Stomach smooth muscle (tissue), 2 donors: ENCODE results near the gene LMF1.

Experiments used
- H3K27ac ChIP-seq: one replicate; pipeline ENCODE4 v1.7.0; 2013; ENCODE audit warnings: mild to moderate bottlenecking, low read length, inconsistent platforms
- H3K27me3 ChIP-seq, 2 donors: one replicate each; pipeline ENCODE4 v1.7.0; 2013; ENCODE audit warnings: low read length in 2 of 2; ENCODE audit not compliant: insufficient read depth in 2 of 2, control insufficient read depth in 1 of 2
- H3K36me3 ChIP-seq, 2 donors: one replicate each; pipeline ENCODE4 v1.7.0; 2013; ENCODE audit warnings: low read length in 2 of 2; ENCODE audit not compliant: control insufficient read depth in 2 of 2, insufficient read depth in 2 of 2
- H3K4me1 ChIP-seq: one replicate; pipeline ENCODE4 v1.7.0; 2013; ENCODE audit warnings: low read length; ENCODE audit not compliant: control insufficient read depth, insufficient read depth
- H3K4me3 ChIP-seq, 2 donors: one replicate each; pipeline ENCODE4 v1.7.0; 2013; ENCODE audit warnings: low read length in 2 of 2
- H3K9ac ChIP-seq, 2 donors: one replicate each; pipeline ENCODE4 v1.7.0; 2013; ENCODE audit warnings: low read length in 2 of 2, mild to moderate bottlenecking in 1 of 2
- H3K9me3 ChIP-seq, 2 donors: one replicate each; pipeline ENCODE4 v1.7.0; 2013; ENCODE audit warnings: low read length in 2 of 2; ENCODE audit not compliant: control insufficient read depth in 2 of 2
- donor health status: healthy.
- donor health status: Pancreatic carcinoma.

LMF1 gene

DNA sequence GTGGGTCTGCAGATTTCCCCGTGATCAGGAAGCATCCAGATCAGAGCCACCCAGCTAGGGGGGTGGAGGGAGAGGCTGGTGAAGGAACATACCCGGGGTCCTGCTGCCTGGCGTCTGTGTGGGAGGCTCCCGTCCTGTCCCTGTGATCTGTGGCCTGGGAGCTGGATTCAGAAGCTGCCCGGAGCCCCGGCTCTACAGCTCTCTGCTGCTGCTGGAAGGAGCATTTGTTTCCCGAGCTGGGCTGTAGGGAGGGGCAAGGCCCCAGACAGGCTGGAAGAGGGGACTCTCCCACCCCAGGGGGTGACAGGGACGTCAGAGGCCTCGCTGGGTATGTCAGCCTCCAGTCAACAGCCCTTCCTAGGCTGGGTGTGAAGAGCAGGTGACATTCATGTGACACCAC is 21.0 kb upstream of the LMF1 start:
- Histone ChIP-seq H3K4me1 (no peaks in the 10 kb centered on the region), H3K9ac (no peak overlapping the region), H3K27ac (no peak overlapping the region), H3K4me3 (no peak overlapping the region), H3K27me3 (peaks cover 6 to 20% of the 10 kb centered on the region in 2 donors), H3K9me3 (peaks cover 12 to 23% of the 10 kb centered on the region in 2 donors), H3K36me3 (no peaks in the 10 kb centered on the region)

- H3K27ac ChIP-seq, result no peak overlapping the region
- H3K4me1 ChIP-seq, result no peaks in the 10 kb centered on the region
- no peak overlapping the region for H3K4me3 ChIP-seq
- peaks cover 12 to 19% of the 10 kb centered on the region in 2 donors for H3K9me3 ChIP-seq
- H3K9ac ChIP-seq, result no peak overlapping the region
- H3K36me3 ChIP-seq, result no peaks in the 10 kb centered on the region
- H3K27me3 ChIP-seq, result peaks cover 5 to 19% of the 10 kb centered on the region in 2 donors
Measured at GRCh38 chr16:991345-991744, 20.6 kb upstream of the LMF1 start.

- no peaks in the 10 kb centered on the region for H3K36me3 ChIP-seq
- H3K27ac ChIP-seq, result no peak overlapping the region
- no peak overlapping the region for H3K4me3 ChIP-seq
- no peaks in the 10 kb centered on the region for H3K4me1 ChIP-seq
- peaks cover 8 to 14% of the 10 kb centered on the region in 2 donors for H3K9me3 ChIP-seq
- H3K9ac ChIP-seq, result no peak overlapping the region
- peaks cover 8 to 15% of the 10 kb centered on the region in 2 donors for H3K27me3 ChIP-seq
Measured at GRCh38 chr16:990516-991291, 19.9 kb upstream of the LMF1 start.

DNA sequence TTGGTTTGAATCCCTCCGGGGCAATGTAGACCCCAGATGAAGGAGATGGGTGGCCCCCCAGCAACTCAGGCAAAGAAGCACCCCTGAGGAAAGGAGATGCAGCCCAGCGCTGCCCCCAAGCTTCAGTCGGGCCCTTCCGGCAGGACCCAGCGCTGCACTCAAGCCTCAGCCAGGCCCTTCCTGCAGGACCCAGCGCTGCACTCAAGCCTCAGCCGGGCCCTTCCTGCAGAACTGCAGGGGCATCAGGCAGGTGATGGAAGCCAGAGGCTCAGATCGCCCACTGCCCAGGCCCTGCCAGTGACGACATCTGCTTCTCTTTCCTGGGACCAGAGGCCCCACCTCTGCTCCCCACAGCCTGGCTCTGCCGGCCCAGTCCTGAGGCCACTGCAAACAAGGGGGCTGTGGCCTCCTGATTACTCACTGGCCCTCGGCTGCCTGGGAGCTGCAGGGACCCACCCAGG is 18.6 kb upstream of the LMF1 start:
- no peak overlapping the region for H3K27ac ChIP-seq
- no peaks in the 10 kb centered on the region for H3K4me1 ChIP-seq
- no peak overlapping the region for H3K9ac ChIP-seq
- peaks cover under 1% of the 10 kb centered on the region in 2 donors for H3K9me3 ChIP-seq
- H3K27me3 ChIP-seq, result peaks cover 8 to 9% of the 10 kb centered on the region in 2 donors
- no peak overlapping the region for H3K4me3 ChIP-seq
- no peaks in the 10 kb centered on the region for H3K36me3 ChIP-seq

GRCh38 chr16:988471-989353 is 17.9 kb upstream of the LMF1 start:
- H3K9ac ChIP-seq, result no peak overlapping the region
- H3K27ac ChIP-seq, result no peak overlapping the region
- H3K4me1 ChIP-seq, result no peaks in the 10 kb centered on the region
- peaks cover 8 to 9% of the 10 kb centered on the region in 2 donors for H3K27me3 ChIP-seq
- no peak overlapping the region for H3K4me3 ChIP-seq
- H3K36me3 ChIP-seq, result no peaks in the 10 kb centered on the region
- H3K9me3 ChIP-seq, result no peaks in the 10 kb centered on the region

GRCh38 chr16:987906-988305 is 17.1 kb upstream of the LMF1 start:
- no peak overlapping the region for H3K9ac ChIP-seq
- no peaks in the 10 kb centered on the region for H3K9me3 ChIP-seq
- H3K27ac ChIP-seq, result no peak overlapping the region
- no peaks in the 10 kb centered on the region for H3K36me3 ChIP-seq
- H3K4me1 ChIP-seq, result no peaks in the 10 kb centered on the region
- H3K4me3 ChIP-seq, result no peak overlapping the region
- peaks cover 13 to 16% of the 10 kb centered on the region in 2 donors for H3K27me3 ChIP-seq

DNA sequence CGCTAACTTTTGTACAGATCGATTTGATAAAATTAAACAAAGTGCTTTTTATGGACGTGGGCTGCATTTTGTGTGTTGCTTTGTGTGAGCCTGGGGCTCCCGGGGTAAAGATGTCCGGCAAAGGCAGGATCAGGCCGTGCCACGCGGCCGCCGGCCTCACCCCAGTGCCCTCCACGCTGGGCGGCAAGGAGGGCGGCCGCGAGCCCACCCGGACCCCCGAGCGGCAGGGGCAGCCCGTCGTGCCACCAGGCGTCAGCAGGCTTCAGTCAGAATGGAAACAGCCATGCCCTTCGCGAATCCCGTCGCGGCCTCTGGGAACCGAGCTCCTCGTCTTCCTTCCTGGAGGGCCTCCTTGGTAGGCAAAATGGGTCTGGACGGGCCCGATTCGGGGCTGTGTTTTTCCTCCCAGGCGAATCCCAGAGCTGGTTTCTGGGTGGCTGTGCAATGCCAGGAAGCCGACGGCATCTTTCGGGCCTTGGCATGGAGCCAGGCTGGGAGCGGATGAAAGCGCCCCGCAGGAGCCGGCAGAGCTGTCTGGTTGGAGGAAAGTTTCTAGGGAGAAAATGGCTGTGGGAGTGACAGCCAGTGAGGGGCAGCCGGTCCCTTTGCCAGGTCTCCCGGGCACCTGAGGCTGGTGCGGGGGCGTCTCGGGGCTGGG is 16.3 kb upstream of the LMF1 start:
- Histone ChIP-seq H3K36me3 (no peaks in the 10 kb centered on the region), H3K9ac (no peak overlapping the region), H3K27ac (no peak overlapping the region), H3K27me3 (peaks cover 21 to 24% of the 10 kb centered on the region in 2 donors), H3K4me1 (peaks cover 2% of the 10 kb centered on the region), H3K4me3 (no peak overlapping the region), H3K9me3 (no peaks in the 10 kb centered on the region)

DNA sequence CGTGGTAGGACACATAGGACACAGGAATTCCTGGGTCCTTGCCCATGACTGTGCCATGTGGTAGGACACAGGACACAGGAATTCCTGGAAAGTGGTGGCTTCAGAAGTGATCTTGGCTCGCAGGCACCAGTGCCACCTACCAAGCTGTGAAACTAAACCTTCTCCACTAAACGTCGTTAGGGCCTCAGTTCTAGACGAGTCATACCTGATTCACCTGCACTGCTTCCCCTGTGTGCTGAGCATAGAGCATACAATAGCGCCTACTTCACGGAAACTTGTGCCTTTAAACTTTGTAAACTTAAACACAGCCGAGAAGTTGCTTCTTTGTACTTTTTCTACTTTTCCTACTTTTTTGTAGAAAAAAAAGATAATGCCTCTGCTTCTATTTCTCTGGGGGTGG is 15.6 kb upstream of the LMF1 start:
- H3K27me3 ChIP-seq, result peaks cover 21 to 28% of the 10 kb centered on the region in 2 donors
- H3K4me1 ChIP-seq, result peaks cover 4% of the 10 kb centered on the region
- H3K36me3 ChIP-seq, result no peaks in the 10 kb centered on the region
- H3K9me3 ChIP-seq, result no peaks in the 10 kb centered on the region
- H3K27ac ChIP-seq, result no peak overlapping the region
- no peak overlapping the region for H3K9ac ChIP-seq
- H3K4me3 ChIP-seq, result no peak overlapping the region

DNA sequence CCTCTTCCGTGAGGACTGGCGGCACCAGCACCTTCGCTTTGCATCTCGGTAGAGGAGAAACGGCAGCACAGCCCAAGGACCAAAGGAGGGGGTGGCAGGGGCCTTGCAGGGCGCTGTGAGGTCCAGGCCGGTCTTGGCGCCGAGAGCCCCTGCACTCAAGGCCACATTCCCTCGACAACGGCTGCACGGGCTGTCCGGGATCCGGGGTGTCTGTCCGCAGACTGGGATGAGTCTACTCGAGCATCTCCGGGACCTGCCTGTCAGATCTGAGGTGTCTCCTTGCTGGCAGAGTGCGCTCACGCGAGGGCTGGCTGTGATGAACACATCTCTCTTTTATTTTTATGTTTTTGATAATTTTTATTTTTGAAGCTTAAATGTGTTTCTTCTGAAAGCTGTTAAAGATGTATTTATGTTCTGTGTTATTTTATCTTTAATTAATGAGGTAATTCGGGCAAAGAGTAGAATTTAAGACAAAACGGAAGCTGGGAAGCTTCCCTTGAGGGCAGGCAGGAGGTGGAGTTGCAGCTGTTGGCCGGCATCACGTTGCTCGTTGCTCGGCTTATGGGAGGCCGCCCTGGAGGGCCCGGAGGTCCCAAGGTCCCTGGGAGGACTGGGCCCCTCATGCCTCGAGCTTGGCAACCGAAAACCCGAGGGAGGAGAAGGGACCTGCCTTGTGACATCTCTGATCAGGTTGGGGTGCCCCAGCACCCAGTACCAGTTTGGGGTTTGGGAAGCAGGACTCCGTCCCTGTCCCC is 15.0 kb upstream of the LMF1 start:
- peaks cover 21 to 28% of the 10 kb centered on the region in 2 donors for H3K27me3 ChIP-seq
- H3K9ac ChIP-seq, result no peak overlapping the region
- no peaks in the 10 kb centered on the region for H3K9me3 ChIP-seq
- no peaks in the 10 kb centered on the region for H3K36me3 ChIP-seq
- H3K4me1 ChIP-seq, result peaks cover 4% of the 10 kb centered on the region
- H3K27ac ChIP-seq, result no peak overlapping the region
- H3K4me3 ChIP-seq, result no peak overlapping the region
